Mucosa of descending colon (tissue), 3 donors: ENCODE data around the gene KAT6B. TPM values are rescaled to one million over a fixed set of nuclear protein-coding genes. Genes with fewer than 3 reads are reported as not detected.
"Not testable (repeated sequence)": the region's sequence is repeated elsewhere in the genome, so short reads cannot be mapped to it uniquely, and the experiment has no call there.

Experiments used
- ATAC-seq: fragments of 200-7000 bp; cut with Tn5 transposase; one replicate; pipeline ENCODE4 v1.9.1; 2020; ENCODE audit warnings: mild to moderate bottlenecking, moderate library complexity
- DNase-seq, 3 donors: peaks; one replicate each; pipeline ENCODE4 v3.0.0-alpha.2; 2020
- H3K36me3 ChIP-seq: fragments of 200-600 bp; one replicate; pipeline ENCODE4 v1.8.0; 2021; ENCODE audit warnings: low read depth, mild to moderate bottlenecking
- H3K4me1 ChIP-seq: fragments of 200-600 bp; one replicate; pipeline ENCODE4 v1.8.0; 2021; ENCODE audit warnings: low read depth, mild to moderate bottlenecking
- H3K4me3 ChIP-seq: fragments of 200-600 bp; one replicate; pipeline ENCODE4 v1.8.0; 2021; ENCODE audit warnings: mild to moderate bottlenecking
- H3K9me3 ChIP-seq: fragments of 200-600 bp; one replicate; pipeline ENCODE4 v1.8.0; 2021; ENCODE audit warnings: mild to moderate bottlenecking
- intact Hi-C, 2 donors: fragments of 100-400 bp; cut with DNase I in 1 of 2; cut with micrococcal nuclease in 1 of 2; formaldehyde crosslinking; loops; one replicate each; pipeline versions ENCODE4 v1.11.0 to v1.11.1; 2022; cut with DNase I, micrococcal nuclease
- total RNA-seq, 3 donors: library from RNA; stranded (reverse); fragmentation: NEBNext Ultra II Directional in 2 of 3; extraction: Animal tissue kit (Norgen Biotek cat#: 25700) in 2 of 3; gene quantifications; one replicate each; pipeline versions ENCODE4 v1.2.1 to v1.2.4, GENCODE V29; 2021 to 2023
- TF ChIP-seq, protein P1 (sequence below): fragments of 200-600 bp; IDR thresholded peaks from one replicate; pipeline ENCODE4 v1.8.0; 2022; ENCODE audit warnings: antibody characterized with exemption, mild to moderate bottlenecking
- donor health status: DM: no; HTN: no; CAD: no; lungs with moderate emphysema.
- donor health status: DM: no; HTN: no; CAD: no.
- donor health status: DM: no; HTN: yes; CAD: no.

Gene KAT6B
- total RNA-seq, 3 donors from 2014 or later: 29.5 to 60.5 (median 39.3) TPM

GRCh38 chr10:75049316-75050148 is 223.1 kb downstream of the KAT6B start:
- no peak overlapping the region for H3K4me3 ChIP-seq
- no peaks in the 10 kb centered on the region for H3K36me3 ChIP-seq
- ATAC-seq (no peak), DNase-seq (no peak)
- no peaks in the 10 kb centered on the region for H3K4me1 ChIP-seq
- intact Hi-C loops: no loop called here
- TF ChIP-seq, protein P1, sequence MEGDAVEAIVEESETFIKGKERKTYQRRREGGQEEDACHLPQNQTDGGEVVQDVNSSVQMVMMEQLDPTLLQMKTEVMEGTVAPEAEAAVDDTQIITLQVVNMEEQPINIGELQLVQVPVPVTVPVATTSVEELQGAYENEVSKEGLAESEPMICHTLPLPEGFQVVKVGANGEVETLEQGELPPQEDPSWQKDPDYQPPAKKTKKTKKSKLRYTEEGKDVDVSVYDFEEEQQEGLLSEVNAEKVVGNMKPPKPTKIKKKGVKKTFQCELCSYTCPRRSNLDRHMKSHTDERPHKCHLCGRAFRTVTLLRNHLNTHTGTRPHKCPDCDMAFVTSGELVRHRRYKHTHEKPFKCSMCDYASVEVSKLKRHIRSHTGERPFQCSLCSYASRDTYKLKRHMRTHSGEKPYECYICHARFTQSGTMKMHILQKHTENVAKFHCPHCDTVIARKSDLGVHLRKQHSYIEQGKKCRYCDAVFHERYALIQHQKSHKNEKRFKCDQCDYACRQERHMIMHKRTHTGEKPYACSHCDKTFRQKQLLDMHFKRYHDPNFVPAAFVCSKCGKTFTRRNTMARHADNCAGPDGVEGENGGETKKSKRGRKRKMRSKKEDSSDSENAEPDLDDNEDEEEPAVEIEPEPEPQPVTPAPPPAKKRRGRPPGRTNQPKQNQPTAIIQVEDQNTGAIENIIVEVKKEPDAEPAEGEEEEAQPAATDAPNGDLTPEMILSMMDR: no peak
- H3K9me3 ChIP-seq: no peaks in the 10 kb centered on the region

- intact Hi-C loops: no loop called here
- ATAC-seq (no peak), DNase-seq (no peak)
- TF ChIP-seq, protein P1: no peak
- no peaks in the 10 kb centered on the region for H3K36me3 ChIP-seq
- no peak overlapping the region for H3K4me3 ChIP-seq
- no peaks in the 10 kb centered on the region for H3K9me3 ChIP-seq
- no peaks in the 10 kb centered on the region for H3K4me1 ChIP-seq
Observed at GRCh38 chr10:75050149-75050919, 223.9 kb downstream of the KAT6B start.

GRCh38 chr10:75051308-75051707 is 224.9 kb downstream of the KAT6B start:
- Histone ChIP-seq H3K36me3 (no peaks in the 10 kb centered on the region), H3K4me1 (no peaks in the 10 kb centered on the region), H3K4me3 (no peak overlapping the region), H3K9me3 (no peaks in the 10 kb centered on the region)
- TF ChIP-seq, protein P1: no peak
- ATAC-seq: no peak
- intact Hi-C loops: no loop called here
- DNase-seq: no peak

DNA sequence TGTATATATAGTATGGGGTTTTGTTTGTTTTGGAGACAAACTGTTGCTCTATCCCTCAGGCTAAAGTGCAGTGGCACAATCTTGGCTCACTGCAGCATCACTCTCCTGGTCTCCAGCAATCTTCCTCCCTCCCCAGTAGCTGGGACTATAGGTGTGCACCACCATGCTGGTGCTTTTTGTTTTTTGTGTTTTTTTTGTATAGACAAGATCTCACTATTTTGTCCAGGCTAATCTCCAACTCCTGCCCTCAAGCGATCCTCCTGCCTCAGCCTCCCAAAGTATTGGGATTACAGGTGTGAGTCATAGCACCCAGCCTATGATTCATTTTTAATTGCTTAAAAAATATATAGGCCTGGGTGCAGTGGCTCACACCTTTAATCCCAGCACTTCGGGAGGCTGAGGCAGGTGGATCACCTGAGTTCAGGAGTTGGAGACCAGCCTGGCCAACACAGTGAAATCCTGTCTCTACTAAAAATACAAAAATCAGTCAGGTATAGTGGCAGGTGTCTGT is 229.6 kb downstream of the KAT6B start:
- DNase-seq, ATAC-seq, H3K4me3 ChIP-seq, H3K4me1 ChIP-seq, intact Hi-C loops, H3K36me3 ChIP-seq, H3K9me3 ChIP-seq: not testable (repeated sequence)

- Histone ChIP-seq H3K36me3 (no peaks in the 10 kb centered on the region), H3K4me3 (no peak overlapping the region), H3K4me1 (no peaks in the 10 kb centered on the region), H3K9me3 (no peaks in the 10 kb centered on the region)
- TF ChIP-seq, protein P1: no peak
- DNase-seq (no peak), ATAC-seq (no peak)
- intact Hi-C loops: no loop called here
Observed at GRCh38 chr10:75057680-75058079, 231.3 kb downstream of the KAT6B start.

- intact Hi-C loops: no loop called here
- Histone ChIP-seq H3K36me3 (no peaks in the 10 kb centered on the region), H3K4me1 (no peaks in the 10 kb centered on the region), H3K4me3 (no peak overlapping the region), H3K9me3 (no peaks in the 10 kb centered on the region)
- DNase-seq: no peak
- ATAC-seq: no peak
- TF ChIP-seq, protein P1: no peak
Observed at GRCh38 chr10:75058161-75058560, 231.8 kb downstream of the KAT6B start.
